SK-N-SH treated with all-trans-retinoic acid at 6 μM for 48 hours (cell line): Measurements from ENCODE around the gene FNDC3A.

Experiments used
- ARNTL ChIP-seq: fragments of 450-650 bp; formaldehyde crosslinking; IDR thresholded peaks from 2 replicates; pipeline ENCODE4 v1.5.0; 2020; ENCODE audit warnings: low read depth, mild to moderate bottlenecking, moderate library complexity, borderline replicate concordance
- CREB5 ChIP-seq: fragments of 250-450 bp; sonication (Bioruptor Pico); IDR thresholded peaks from 2 replicates; pipeline ENCODE4 v1.5.1; 2020; ENCODE audit warnings: low read depth, mild to moderate bottlenecking, moderate library complexity
- CSRNP3 ChIP-seq: fragments of 250-450 bp; sonication (Bioruptor Pico); IDR thresholded peaks from 2 replicates; pipeline ENCODE4 v1.5.1; 2021; ENCODE audit warnings: mild to moderate bottlenecking, moderate library complexity
- ESRRG ChIP-seq: fragments of 250-450 bp; sonication (Bioruptor Pico); IDR thresholded peaks from 2 replicates; pipeline ENCODE4 v1.6.1; 2021; ENCODE audit warnings: mild to moderate bottlenecking
- GLIS3 ChIP-seq: fragments of 250-450 bp; sonication (Bioruptor Pico); IDR thresholded peaks from 2 replicates; pipeline ENCODE4 v1.5.0; 2020; ENCODE audit warnings: mild to moderate bottlenecking, moderate library complexity
- ISL1 ChIP-seq: fragments of 250-450 bp; sonication (Bioruptor Pico); IDR thresholded peaks from 2 replicates; pipeline ENCODE4 v2.1.2; 2022; ENCODE audit warnings: mild to moderate bottlenecking, moderate library complexity
- OSR1 ChIP-seq: fragments of 250-450 bp; sonication (Bioruptor Pico); IDR thresholded peaks from 2 replicates; pipeline ENCODE4 v1.8.0; 2022; ENCODE audit warnings: moderate library complexity, mild to moderate bottlenecking, inconsistent platforms
- PATZ1 ChIP-seq: fragments of 250-450 bp; sonication (Bioruptor Pico); IDR thresholded peaks from 2 replicates; pipeline ENCODE4 v1.8.0; 2020; ENCODE audit warnings: mild to moderate bottlenecking, moderate library complexity, borderline replicate concordance
- POU6F1 ChIP-seq: fragments of 250-450 bp; sonication (Bioruptor Pico); IDR thresholded peaks from 2 replicates; pipeline ENCODE4 v1.8.0; 2021; ENCODE audit warnings: low read depth, mild to moderate bottlenecking, moderate library complexity, borderline replicate concordance
- PPARA ChIP-seq: fragments of 250-450 bp; sonication (Bioruptor Pico); IDR thresholded peaks from 2 replicates; pipeline ENCODE4 v1.5.0; 2020; ENCODE audit warnings: mild to moderate bottlenecking, borderline replicate concordance
- RARB ChIP-seq: fragments of 250-450 bp; sonication (Bioruptor Pico); IDR thresholded peaks from 2 replicates; pipeline ENCODE4 v1.8.0; 2021; ENCODE audit warnings: mild to moderate bottlenecking, moderate library complexity
- ZC3H10 ChIP-seq: fragments of 250-450 bp; sonication (Bioruptor Pico); IDR thresholded peaks from 2 replicates; pipeline ENCODE4 v1.5.1; 2021; ENCODE audit warnings: mild to moderate bottlenecking, moderate library complexity
- ZFP30 ChIP-seq: fragments of 450-650 bp; formaldehyde crosslinking; IDR thresholded peaks from 2 replicates; pipeline ENCODE4 v1.5.0; 2022; ENCODE audit warnings: mild to moderate bottlenecking, moderate library complexity
- ZNF70 ChIP-seq: fragments of 450-650 bp; formaldehyde crosslinking; IDR thresholded peaks from 2 replicates; pipeline ENCODE4 v1.5.0; 2020; ENCODE audit warnings: mild to moderate bottlenecking, moderate library complexity

GRCh38 chr13:49216334-49216733, 240.6 kb downstream of the FNDC3A start:
- TF ChIP-seq CSRNP3 (CRISPR knock-in tag) (no peak), ZFP30 (CRISPR knock-in tag) (no peak), ESRRG (CRISPR knock-in tag) (no peak), GLIS3 (CRISPR knock-in tag) (no peak), PATZ1 (CRISPR knock-in tag) (no peak), PPARA (CRISPR knock-in tag) (no peak), ZC3H10 (no peak), RARB (CRISPR knock-in tag) (no peak), POU6F1 (CRISPR knock-in tag) (no peak), CREB5 (CRISPR knock-in tag) (no peak), ARNTL (no peak), ISL1 (CRISPR knock-in tag) (no peak), ZNF70 (CRISPR knock-in tag) (no peak), OSR1 (no peak)
